ENCODE measurements around the gene TADA3.

- TF ChIP-seq CTCF (IDR thresholded peaks at IDR 0.05) (no peak), POLR2A (IDR thresholded peaks at IDR 0.05; ENCODE audit: low read length) (no peak)
These were observed 42.5 kb upstream of the TADA3 start for GRCh38 chr3:9834520-9835380.
